HL-60 (cell line): ENCODE measurements around the gene LCA5L.

ENCODE experiments used
- DNase-seq, 2 experiments: peaks; one replicate each; pipeline ENCODE4 v3.0.0-alpha.2; 2010 to 2020; ENCODE audit warnings: low read depth in 1 of 2, low spot score in 1 of 2
- H3K27ac ChIP-seq: fragments of 250-450 bp; sonication (Bioruptor Pico); replicated peaks from 2 replicates; pipeline ENCODE4 v1.5.1; 2020; ENCODE audit warnings: mild to moderate bottlenecking, moderate library complexity
- H3K27me3 ChIP-seq: fragments of 250-450 bp; sonication (Bioruptor Pico); 2 replicates; pipeline ENCODE4 v1.5.1; 2021; ENCODE audit warnings: mild to moderate bottlenecking, moderate library complexity; ENCODE audit not compliant: insufficient read depth, poor library complexity, severe bottlenecking
- H3K4me3 ChIP-seq: replicated peaks from 2 replicates; pipeline ENCODE4 v1.5.1; 2011; ENCODE audit warnings: mild to moderate bottlenecking, control low read depth, low read length; ENCODE audit not compliant: insufficient read depth
- CTCF ChIP-seq: IDR thresholded peaks from one replicate; pipeline ENCODE4 v1.5.1; 2011; ENCODE audit warnings: low read length, control low read depth, inconsistent platforms; ENCODE audit not compliant: insufficient read depth
- GABPA ChIP-seq: IDR thresholded peaks from 2 replicates; pipeline ENCODE4 v1.6.1; 2012; ENCODE audit warnings: low read depth
- POLR2AphosphoS5 ChIP-seq: IDR thresholded peaks from 2 replicates; pipeline ENCODE4 v1.6.1; 2012; ENCODE audit warnings: low read depth
- REST ChIP-seq: IDR thresholded peaks from 2 replicates; pipeline ENCODE4 v1.6.1; 2012; ENCODE audit warnings: low read depth; ENCODE audit not compliant: insufficient replicate concordance
- SPI1 ChIP-seq: IDR thresholded peaks from 2 replicates; pipeline ENCODE4 v1.6.1; 2012; ENCODE audit warnings: low read depth, mild to moderate bottlenecking, borderline replicate concordance

Gene LCA5L

GRCh38 chr21:39483917-39484316 is 38.3 kb upstream of the LCA5L start:
- TF ChIP-seq GABPA (no peak), SPI1 (no peak), REST (no peak), CTCF (no peak), POLR2AphosphoS5 (no peak)
- DNase-seq, result no peak
- no peak overlapping the region for H3K4me3 ChIP-seq
- H3K27ac ChIP-seq, result no peak overlapping the region
- H3K27me3 ChIP-seq, result no peaks in the 10 kb centered on the region

- no peak overlapping the region for H3K4me3 ChIP-seq
Observed at GRCh38 chr21:39481886-39482285, 36.3 kb upstream of the LCA5L start.

GRCh38 chr21:39480271-39480670 is 34.7 kb upstream of the LCA5L start:
- TF ChIP-seq POLR2AphosphoS5 (no peak), CTCF (no peak), SPI1 (no peak), REST (no peak), GABPA (no peak)
- no peak for DNase-seq
- Histone ChIP-seq H3K4me3 (no peak overlapping the region), H3K27me3 (no peaks in the 10 kb centered on the region), H3K27ac (no peak overlapping the region)

More at GRCh38 chr21:39481886-39482285, 36.3 kb upstream of the LCA5L start:
- no peaks in the 10 kb centered on the region for H3K27me3 ChIP-seq
- H3K27ac ChIP-seq, result no peak overlapping the region
- TF ChIP-seq REST (no peak), SPI1 (no peak), POLR2AphosphoS5 (no peak), CTCF (no peak), GABPA (no peak)
- no peak for DNase-seq
